Neural progenitor cell (in vitro differentiated cells): Measurements from ENCODE around the gene CHIT1. TPM values are rescaled to one million over a fixed set of nuclear protein-coding genes. Genes with fewer than 3 reads are reported as not detected.

Experiments
- DNase-seq: peaks from one replicate; pipeline ENCODE4 v3.0.0-alpha.2; 2016; ENCODE audit warnings: low spot score
- H2AFZ ChIP-seq: fragments of 200-600 bp; sonication (generic); replicated peaks from 2 replicates; pipeline ENCODE4 v1.6.1; 2016; ENCODE audit warnings: antibody characterized with exemption
- H3F3A ChIP-seq: fragments of 200-600 bp; sonication (generic); 2 replicates; pipeline ENCODE4 v1.6.1; 2016; ENCODE audit warnings: antibody characterized with exemption, low read depth
- H3K27ac ChIP-seq: fragments of 200-600 bp; sonication (generic); 2 replicates; pipeline ENCODE4 v1.5.1; 2016; ENCODE audit warnings: mild to moderate bottlenecking
- H3K27me3 ChIP-seq: fragments of 200-600 bp; sonication (generic); 2 replicates; pipeline ENCODE4 v1.6.1; 2016; ENCODE audit warnings: mild to moderate bottlenecking, moderate library complexity
- H3K36me3 ChIP-seq: fragments of 200-600 bp; sonication (generic); 2 replicates; pipeline ENCODE4 v1.5.1; 2016
- H3K4me1 ChIP-seq: fragments of 200-600 bp; sonication (generic); 2 replicates; pipeline ENCODE4 v1.6.1; 2016; ENCODE audit warnings: mixed run types
- H3K4me2 ChIP-seq: fragments of 200-600 bp; sonication (generic); 2 replicates; pipeline ENCODE4 v1.6.1; 2016
- H3K4me3 ChIP-seq: fragments of 200-600 bp; sonication (generic); 2 replicates; pipeline ENCODE4 v1.5.1; 2016
- H3K79me2 ChIP-seq: fragments of 200-600 bp; sonication (generic); 2 replicates; pipeline ENCODE4 v1.6.1; 2016; ENCODE audit warnings: low read depth
- H3K9ac ChIP-seq: fragments of 200-600 bp; sonication (generic); 2 replicates; pipeline ENCODE4 v1.6.1; 2016
- H3K9me3 ChIP-seq: fragments of 200-600 bp; sonication (generic); 2 replicates; pipeline ENCODE4 v1.5.1; 2016; ENCODE audit warnings: low read depth
- H4K20me1 ChIP-seq: fragments of 200-600 bp; sonication (generic); 2 replicates; pipeline ENCODE4 v1.6.1; 2016; ENCODE audit warnings: low read depth
- H3K27ac Mint-ChIP-seq: 3 replicates; pipeline ENCODE4 v1.8.0; 2021; ENCODE audit warnings: mixed read lengths
- H3K27me3 Mint-ChIP-seq: 2 replicates; pipeline ENCODE4 v1.8.0; 2022; ENCODE audit warnings: low read depth, mild to moderate bottlenecking, inconsistent platforms, moderate library complexity, mixed read lengths; ENCODE audit not compliant: insufficient read depth
- H3K36me3 Mint-ChIP-seq: 3 replicates; pipeline ENCODE4 v1.8.0; 2021; ENCODE audit warnings: mixed read lengths
- H3K4me1 Mint-ChIP-seq: 3 replicates; pipeline ENCODE4 v1.8.0; 2021; ENCODE audit warnings: mixed read lengths
- H3K4me3 Mint-ChIP-seq: 3 replicates; pipeline ENCODE4 v1.8.0; 2021; ENCODE audit warnings: mild to moderate bottlenecking, moderate library complexity, mixed read lengths
- H3K9me3 Mint-ChIP-seq: 3 replicates; pipeline ENCODE4 v1.8.0; 2020; ENCODE audit warnings: mixed read lengths
- EZH2 ChIP-seq: fragments of 200-600 bp; sonication (generic); IDR thresholded peaks from 2 replicates; pipeline ENCODE4 v1.6.1; 2017; ENCODE audit warnings: antibody characterized with exemption, mild to moderate bottlenecking, moderate library complexity
- EZH2phosphoT487 ChIP-seq: fragments of 200-600 bp; sonication (generic); IDR thresholded peaks from 2 replicates; pipeline ENCODE4 v1.6.1; 2017; ENCODE audit warnings: antibody characterized with exemption
- total RNA-seq: library from RNA; depleted of rRNA; stranded (reverse); fragments of >200 nt; gene quantifications from 2 replicates; pipeline ENCODE4 v1.2.3, GENCODE V29; 2015; ENCODE audit warnings: low replicate concordance
- TF ChIP-seq, protein P1 (sequence below): fragments of 200-600 bp; sonication (generic); IDR thresholded peaks from 2 replicates; pipeline ENCODE4 v1.5.1; 2017; ENCODE audit warnings: antibody characterized with exemption, mild to moderate bottlenecking

The CHIT1 gene
- total RNA-seq, 1 donor from 2014 or later, result 0.11 TPM

GRCh38 chr1:203270448-203270847 is 41.0 kb upstream of the CHIT1 start:
- Histone ChIP-seq H3K4me3 (no peak overlapping the region), H3K4me1 (peaks cover 18% of the 10 kb centered on the region), H3K27me3 (peaks cover 19% of the 10 kb centered on the region), H3K4me2 (no peak overlapping the region), H3K36me3 (no peaks in the 10 kb centered on the region), H3K9me3 (no peaks in the 10 kb centered on the region), H3K27ac (no peak overlapping the region), H2AFZ (peak overlapping the region; percentile 88), H4K20me1 (no peaks in the 10 kb centered on the region), H3K79me2 (no peaks in the 10 kb centered on the region), H3F3A (peaks cover 10% of the 10 kb centered on the region), H3K9ac (no peak overlapping the region)
- Mint-ChIP-seq H3K4me1 (peaks cover 37% of the 10 kb centered on the region), H3K27ac (no peak overlapping the region), H3K36me3 (no peaks in the 10 kb centered on the region), H3K4me3 (no peak overlapping the region), H3K9me3 (no peaks in the 10 kb centered on the region), H3K27me3 (peaks cover 5% of the 10 kb centered on the region)
- TF ChIP-seq EZH2phosphoT487, result no peak
- no peak for TF ChIP-seq EZH2
- TF ChIP-seq, protein P1, sequence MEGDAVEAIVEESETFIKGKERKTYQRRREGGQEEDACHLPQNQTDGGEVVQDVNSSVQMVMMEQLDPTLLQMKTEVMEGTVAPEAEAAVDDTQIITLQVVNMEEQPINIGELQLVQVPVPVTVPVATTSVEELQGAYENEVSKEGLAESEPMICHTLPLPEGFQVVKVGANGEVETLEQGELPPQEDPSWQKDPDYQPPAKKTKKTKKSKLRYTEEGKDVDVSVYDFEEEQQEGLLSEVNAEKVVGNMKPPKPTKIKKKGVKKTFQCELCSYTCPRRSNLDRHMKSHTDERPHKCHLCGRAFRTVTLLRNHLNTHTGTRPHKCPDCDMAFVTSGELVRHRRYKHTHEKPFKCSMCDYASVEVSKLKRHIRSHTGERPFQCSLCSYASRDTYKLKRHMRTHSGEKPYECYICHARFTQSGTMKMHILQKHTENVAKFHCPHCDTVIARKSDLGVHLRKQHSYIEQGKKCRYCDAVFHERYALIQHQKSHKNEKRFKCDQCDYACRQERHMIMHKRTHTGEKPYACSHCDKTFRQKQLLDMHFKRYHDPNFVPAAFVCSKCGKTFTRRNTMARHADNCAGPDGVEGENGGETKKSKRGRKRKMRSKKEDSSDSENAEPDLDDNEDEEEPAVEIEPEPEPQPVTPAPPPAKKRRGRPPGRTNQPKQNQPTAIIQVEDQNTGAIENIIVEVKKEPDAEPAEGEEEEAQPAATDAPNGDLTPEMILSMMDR, result no peak
- no peak for DNase-seq

DNA sequence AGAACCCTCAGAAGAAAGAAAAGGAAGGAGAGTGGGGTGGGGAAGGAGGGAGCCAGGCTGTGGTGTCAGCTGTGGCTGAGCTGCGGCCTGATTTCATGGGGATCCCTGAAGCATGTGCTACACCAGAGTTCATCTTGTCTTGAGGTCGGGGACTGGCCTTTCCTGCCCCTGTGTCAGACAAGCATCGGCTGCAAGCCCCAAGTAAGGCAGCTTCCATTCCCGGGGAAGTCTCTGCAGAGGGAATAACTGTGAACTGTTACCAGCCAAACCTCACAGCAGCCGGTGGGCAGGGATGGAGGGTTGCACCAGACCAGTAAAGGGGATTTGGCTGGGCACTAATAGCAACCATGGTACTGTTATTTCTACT is 40.2 kb upstream of the CHIT1 start:
- Histone ChIP-seq H3K4me3 (no peak overlapping the region), H2AFZ (no peak overlapping the region), H3K27ac (no peak overlapping the region), H3K27me3 (peaks cover 19% of the 10 kb centered on the region), H3K36me3 (no peaks in the 10 kb centered on the region), H3K4me1 (peaks cover 15% of the 10 kb centered on the region), H3F3A (peaks cover 7% of the 10 kb centered on the region), H3K9me3 (no peaks in the 10 kb centered on the region), H3K79me2 (no peaks in the 10 kb centered on the region), H3K4me2 (no peak overlapping the region), H3K9ac (no peak overlapping the region), H4K20me1 (no peaks in the 10 kb centered on the region)
- Mint-ChIP-seq H3K27ac (no peak overlapping the region), H3K9me3 (no peaks in the 10 kb centered on the region), H3K27me3 (peaks cover 2% of the 10 kb centered on the region), H3K4me3 (no peak overlapping the region), H3K4me1 (peaks cover 35% of the 10 kb centered on the region), H3K36me3 (no peaks in the 10 kb centered on the region)
- TF ChIP-seq EZH2, result no peak
- TF ChIP-seq, protein P1, result no peak
- no peak for TF ChIP-seq EZH2phosphoT487
- DNase-seq, result no peak

DNA sequence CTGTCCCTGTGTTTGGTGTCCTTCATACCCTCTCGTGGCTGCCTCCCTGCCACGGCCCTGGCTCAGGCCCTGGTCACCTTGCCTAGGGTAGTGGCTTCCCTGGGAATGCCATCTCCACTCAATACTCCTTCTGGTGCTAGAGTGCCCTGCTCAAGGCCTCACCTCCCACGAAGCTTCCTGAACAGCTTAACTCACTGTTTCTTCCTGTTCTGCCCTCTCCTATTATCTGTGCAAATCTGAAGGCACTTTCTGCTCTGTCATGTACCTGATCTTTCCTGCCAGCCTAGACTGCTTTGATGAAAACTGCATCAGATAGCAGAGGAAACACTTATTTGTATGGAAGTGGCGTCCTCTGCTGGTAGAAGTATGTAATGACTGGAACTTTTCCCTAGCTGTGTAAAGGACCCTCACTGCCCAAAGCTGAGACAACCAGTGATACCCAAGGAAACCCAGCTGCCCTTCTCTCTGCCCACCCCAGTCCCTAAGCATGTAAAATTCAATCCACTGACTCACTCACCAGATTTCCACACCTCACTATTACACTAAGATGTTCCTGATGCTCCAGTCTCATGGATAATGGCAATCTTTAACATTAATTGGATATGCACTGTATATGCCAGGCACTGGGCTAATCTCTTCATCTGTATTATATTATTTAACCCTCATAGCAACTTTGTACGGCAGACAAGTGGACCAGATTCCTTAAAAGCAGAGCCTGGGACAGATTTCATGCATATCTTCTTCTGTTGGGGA is 39.6 kb upstream of the CHIT1 start:
- H3K36me3 Mint-ChIP-seq, result no peaks in the 10 kb centered on the region
- Histone ChIP-seq H3K79me2 (no peaks in the 10 kb centered on the region), H2AFZ (peak overlapping the region; percentile 34), H3K27ac (no peak overlapping the region), H3K9me3 (no peaks in the 10 kb centered on the region), H3K9ac (no peak overlapping the region), H3K4me3 (no peak overlapping the region), H4K20me1 (no peaks in the 10 kb centered on the region), H3K36me3 (no peaks in the 10 kb centered on the region), H3F3A (peaks cover 6% of the 10 kb centered on the region), H3K4me1 (peaks cover 9% of the 10 kb centered on the region), H3K27me3 (peaks cover 19% of the 10 kb centered on the region), H3K4me2 (no peak overlapping the region)
- TF ChIP-seq, protein P1, result peak; percentile 93
- TF ChIP-seq EZH2phosphoT487, result no peak
- H3K4me1 Mint-ChIP-seq, result peaks cover 35% of the 10 kb centered on the region
- H3K27ac Mint-ChIP-seq, result no peak overlapping the region
- H3K9me3 Mint-ChIP-seq, result no peaks in the 10 kb centered on the region
- DNase-seq, result peak; percentile 87
- H3K4me3 Mint-ChIP-seq, result no peak overlapping the region
- peaks cover 2% of the 10 kb centered on the region for H3K27me3 Mint-ChIP-seq
